Stomach (tissue), 9 donors: Measurements from ENCODE around the gene TMEM222. TPM values are rescaled to one million over a fixed set of nuclear protein-coding genes. Genes with fewer than 3 reads are reported as not detected.
A peak's percentile ranks its signal among the peaks of the same experiment; 100 is the strongest.

Source experiments
- DNase-seq, 2 donors: peaks; one replicate each; pipeline versions ENCODE4 v3.0.0 to v3.0.0-alpha.2; 2013 to 2019
- H3K27ac ChIP-seq, 5 donors: fragments of 200-600 bp in 4 of 5; sonication (generic) in 4 of 5; one replicate each; pipeline ENCODE4 v1.5.1; 2013 to 2019; ENCODE audit warnings: mild to moderate bottlenecking in 1 of 5, moderate library complexity in 1 of 5
- H3K27me3 ChIP-seq, 3 donors: fragments of 200-600 bp; sonication (generic); one replicate each; pipeline ENCODE4 v1.5.1; 2017 to 2019; ENCODE audit warnings: mixed run types in 1 of 3
- H3K36me3 ChIP-seq, 4 donors: fragments of 200-600 bp; sonication (generic); 1 replicate in 3 of 4; 2 replicates in 1 of 4; pipeline ENCODE4 v1.5.1; 2016 to 2019
- H3K4me1 ChIP-seq, 4 donors: fragments of 200-600 bp; sonication (generic); one replicate each; pipeline ENCODE4 v1.5.1; 2016 to 2019
- H3K4me3 ChIP-seq, 4 donors: fragments of 200-600 bp; sonication (generic) in 3 of 4; one replicate each; pipeline ENCODE4 v1.5.1; 2016 to 2019; ENCODE audit warnings: mild to moderate bottlenecking in 1 of 4
- H3K9me3 ChIP-seq, 4 donors: fragments of 200-600 bp; sonication (generic); one replicate each; pipeline ENCODE4 v1.5.1; 2016 to 2019
- EP300 ChIP-seq: sonication (generic); formaldehyde crosslinking; IDR thresholded peaks from one replicate; pipeline ENCODE4 v1.6.1; 2017; ENCODE audit warnings: antibody characterized with exemption
- POLR2A ChIP-seq, 4 donors: fragments of 450-650 bp; IDR thresholded peaks; one replicate each; pipeline ENCODE4 v1.6.1; 2016; ENCODE audit warnings: antibody characterized with exemption in 4 of 4, control low read depth in 2 of 4, mild to moderate bottlenecking in 1 of 4, moderate library complexity in 1 of 4
- POLR2AphosphoS5 ChIP-seq, 3 donors: sonication (generic); formaldehyde crosslinking; IDR thresholded peaks; one replicate each; pipeline ENCODE4 v1.6.1; 2016; ENCODE audit warnings: antibody characterized with exemption in 3 of 3
- WGBS, 5 donors: extraction: QIAGEN DNeasy Blood & Tissue Kit in 3 of 5; methylation state at CpG; one replicate each; pipeline versions ENCODE4 v1.1.5 to v1.1.7; 2013 to 2018; 5-methylcytosine and 5-hydroxymethylcytosine counted together
- intact Hi-C: fragments of 100-400 bp; cut with DNase I; formaldehyde crosslinking; loops from one replicate; pipeline ENCODE4 v1.15.1; 2023; ENCODE audit warnings: low total_unique reads
- polyA plus RNA-seq, 3 donors: library from polyadenylated mRNA; stranded (reverse); fragments of 200-250 nt; gene quantifications; one replicate each; pipeline ENCODE4 v1.2.3, GENCODE V29; 2013
- total RNA-seq, 5 donors: library from RNA; depleted of rRNA; stranded (reverse); fragments of >200 nt; gene quantifications; one replicate each; pipeline versions ENCODE4 v1.1.0 to v1.2.3, GENCODE V29; 2014 to 2016
- TF ChIP-seq, protein P1 (sequence below), 7 experiments: fragments of 450-650 bp in 4 of 7; fragments of 200-600 bp in 3 of 7; sonication (generic) in 3 of 7; IDR thresholded peaks; one replicate each; pipeline ENCODE4 v1.5.1; 2016 to 2019; ENCODE audit warnings: antibody characterized with exemption in 7 of 7, control low read depth in 2 of 7, mild to moderate bottlenecking in 1 of 7
- donor health status: healthy with polysubstance abuse.
- donor health status: Bipolar disorder and iron deficiency.
- donor health status: healthy.

Gene TMEM222
- total and polyA plus RNA-seq, 8 donors = 1.8 to 39.9 (median 18.0) TPM

DNA sequence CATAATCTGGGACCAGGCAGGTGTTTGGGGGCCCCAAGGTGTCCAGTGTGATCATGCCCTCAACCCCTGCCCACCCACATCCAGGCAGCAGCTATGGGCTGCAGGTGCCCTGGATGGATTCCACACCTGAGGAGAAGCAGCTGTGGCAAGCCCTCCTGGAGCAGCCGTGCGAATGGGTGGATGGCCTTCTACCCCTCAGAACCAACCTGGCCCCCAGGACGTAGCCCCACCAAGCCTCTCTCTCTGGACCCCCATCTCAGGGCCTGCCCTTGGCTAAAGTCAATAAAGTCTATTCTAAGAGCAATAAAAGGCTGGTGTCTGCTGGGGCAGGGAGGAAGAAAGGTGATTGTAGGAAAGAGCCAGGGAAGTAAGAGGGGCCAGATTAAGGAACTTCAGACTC is 31.7 kb downstream of the TMEM222 start:
- DNase-seq = no peak
- Histone ChIP-seq H3K9me3 (no peaks in the 10 kb centered on the region), H3K27ac (no peak overlapping the region), H3K27me3 (peaks cover 0 to 16% (median 0%) of the 10 kb centered on the region in 3 donors), H3K4me1 (peaks cover 24 to 58% (median 50%) of the 10 kb centered on the region in 4 donors), H3K36me3 (peaks cover 34 to 76% (median 52%) of the 10 kb centered on the region in 4 donors), H3K4me3 (no peak overlapping the region)
- WGBS, 5 donors = 71 to 92% (median 87%) methylated on average over 3 of the region's 3 CpGs
- TF ChIP-seq, protein P1, sequence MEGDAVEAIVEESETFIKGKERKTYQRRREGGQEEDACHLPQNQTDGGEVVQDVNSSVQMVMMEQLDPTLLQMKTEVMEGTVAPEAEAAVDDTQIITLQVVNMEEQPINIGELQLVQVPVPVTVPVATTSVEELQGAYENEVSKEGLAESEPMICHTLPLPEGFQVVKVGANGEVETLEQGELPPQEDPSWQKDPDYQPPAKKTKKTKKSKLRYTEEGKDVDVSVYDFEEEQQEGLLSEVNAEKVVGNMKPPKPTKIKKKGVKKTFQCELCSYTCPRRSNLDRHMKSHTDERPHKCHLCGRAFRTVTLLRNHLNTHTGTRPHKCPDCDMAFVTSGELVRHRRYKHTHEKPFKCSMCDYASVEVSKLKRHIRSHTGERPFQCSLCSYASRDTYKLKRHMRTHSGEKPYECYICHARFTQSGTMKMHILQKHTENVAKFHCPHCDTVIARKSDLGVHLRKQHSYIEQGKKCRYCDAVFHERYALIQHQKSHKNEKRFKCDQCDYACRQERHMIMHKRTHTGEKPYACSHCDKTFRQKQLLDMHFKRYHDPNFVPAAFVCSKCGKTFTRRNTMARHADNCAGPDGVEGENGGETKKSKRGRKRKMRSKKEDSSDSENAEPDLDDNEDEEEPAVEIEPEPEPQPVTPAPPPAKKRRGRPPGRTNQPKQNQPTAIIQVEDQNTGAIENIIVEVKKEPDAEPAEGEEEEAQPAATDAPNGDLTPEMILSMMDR (IDR thresholded peaks at IDR 0.05) = no peak
- TF ChIP-seq EP300 (no peak), POLR2AphosphoS5 (IDR thresholded peaks at IDR 0.05) (no peak), POLR2A (IDR thresholded peaks at IDR 0.05) (no peak)
- intact Hi-C loops = no loop called here

- Histone ChIP-seq H3K27ac (no peak overlapping the region), H3K4me3 (no peak overlapping the region), H3K36me3 (peaks cover 43 to 87% (median 70%) of the 10 kb centered on the region in 4 donors), H3K4me1 (peaks cover 21 to 48% (median 35%) of the 10 kb centered on the region in 4 donors), H3K27me3 (peaks cover 0 to 2% (median 0%) of the 10 kb centered on the region in 3 donors), H3K9me3 (no peaks in the 10 kb centered on the region)
- no peak for TF ChIP-seq POLR2A (IDR thresholded peaks at IDR 0.05)
- no peak for TF ChIP-seq POLR2AphosphoS5 (IDR thresholded peaks at IDR 0.05)
- TF ChIP-seq, protein P1 (IDR thresholded peaks at IDR 0.05) = no peak
- TF ChIP-seq EP300 = no peak
- DNase-seq = no peak
- WGBS, 5 donors = 85 to 92% (median 89%) methylated on average over 5 of the region's 5 CpGs
- intact Hi-C loops = loop anchor here (5.0 kb wide), 1 partner anchor 37 kb away; the partner anchor contains the start of gene GPR3
These were observed 33.7 kb downstream of the TMEM222 start for GRCh38 chr1:27355683-27356082.

DNA sequence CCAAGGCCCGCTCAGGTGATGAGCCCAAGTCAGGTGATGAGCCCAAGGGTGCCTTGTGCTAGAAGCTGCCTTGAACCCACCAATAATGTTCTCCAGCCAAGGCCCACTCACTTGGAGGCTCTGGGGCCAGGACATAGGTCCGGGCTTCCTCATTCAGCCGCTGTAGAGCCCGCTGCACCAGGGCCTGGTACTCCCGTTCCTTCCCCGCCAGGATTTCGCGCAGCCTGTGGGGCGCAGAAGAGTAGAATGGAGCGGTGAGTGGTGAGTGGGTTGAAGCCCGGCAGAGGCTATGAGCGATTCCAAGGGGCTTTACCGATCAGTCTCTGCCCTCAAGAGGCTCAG is 34.3 kb downstream of the TMEM222 start:
- H3K9me3 ChIP-seq = no peaks in the 10 kb centered on the region
- peak overlapping the region; percentile 29 to 47 (median 34) for H3K4me3 ChIP-seq
- H3K27me3 ChIP-seq = no peaks in the 10 kb centered on the region
- peak in 1 of 2 donors; percentile 13 for DNase-seq
- intact Hi-C loops = loop anchor here (5.0 kb wide), 1 partner anchor 36 kb away; the partner anchor contains the start of gene GPR3
- 66 to 81% (median 71%) methylated on average over 13 of the region's 13 CpGs for WGBS, 5 donors
- H3K27ac ChIP-seq = peak overlapping the region in 3 of 5 donors; percentile 69 to 82 (median 71)
- no peak for TF ChIP-seq EP300
- no peak for TF ChIP-seq POLR2AphosphoS5 (IDR thresholded peaks at IDR 0.05)
- TF ChIP-seq, protein P1 (IDR thresholded peaks at IDR 0.05) = no peak
- no peak for TF ChIP-seq POLR2A (IDR thresholded peaks at IDR 0.05)
- peaks cover 43 to 87% (median 76%) of the 10 kb centered on the region in 4 donors for H3K36me3 ChIP-seq
- H3K4me1 ChIP-seq = peaks cover 16 to 45% (median 30%) of the 10 kb centered on the region in 4 donors

- Histone ChIP-seq H3K27ac (peak overlapping the region; percentile 45 to 82 (median 69)), H3K36me3 (peaks cover 43 to 87% (median 81%) of the 10 kb centered on the region in 4 donors), H3K9me3 (no peaks in the 10 kb centered on the region), H3K27me3 (no peaks in the 10 kb centered on the region), H3K4me1 (peaks cover 16 to 40% (median 29%) of the 10 kb centered on the region in 4 donors), H3K4me3 (peak overlapping the region; percentile 29 to 47 (median 34))
- intact Hi-C loops = loop anchor here (5.0 kb wide), 1 partner anchor 36 kb away; the partner anchor contains the start of gene GPR3
- peak in 2 of 3 donors; percentile 68 to 71 for TF ChIP-seq POLR2AphosphoS5 (IDR thresholded peaks at IDR 0.05)
- no peak for TF ChIP-seq POLR2A (IDR thresholded peaks at IDR 0.05)
- DNase-seq = peak; percentile 86 to 91
- 25 to 53% (median 37%) methylated on average over 8 to 37 of the region's 37 CpGs for WGBS, 5 donors
These were observed 34.8 kb downstream of the TMEM222 start for GRCh38 chr1:27356619-27357280.
